ENCODE results near the gene KRTAP4-12. TPM values are rescaled to one million over a fixed set of nuclear protein-coding genes. Genes with fewer than 3 reads are reported as not detected.
"Not testable (repeated sequence)": the region's sequence is repeated elsewhere in the genome, so short reads cannot be mapped to it uniquely, and the experiment has no call there.

Gene KRTAP4-12
- total RNA-seq, 1 donor from 2014 or later, result not detected

GRCh38 chr17:41098481-41098880 is 25.5 kb downstream of the KRTAP4-12 start:
- H3K4me1 Mint-ChIP-seq (ENCODE audit: unreplicated experiment), result peaks cover 10% of the 10 kb centered on the region
- H3K36me3 Mint-ChIP-seq, result peaks cover 5% of the 10 kb centered on the region
- no peak overlapping the region for H3K4me3 Mint-ChIP-seq
- H3K9me3 Mint-ChIP-seq, result peaks cover 6% of the 10 kb centered on the region
- no peak for DNase-seq (ENCODE audit: extremely low spot score, unreplicated experiment)
- no peak for TF ChIP-seq CTCF (conservative IDR thresholded peaks at IDR 0.05)
- H3K27ac Mint-ChIP-seq, result no peak overlapping the region
- no peaks in the 10 kb centered on the region for H3K27me3 Mint-ChIP-seq

GRCh38 chr17:41098042-41098441 is 25.9 kb downstream of the KRTAP4-12 start, which contains the start of gene KRTAP4-8:
Gene KRTAP4-8 (minus strand): TSS chr17:41098142. CDS start chr17:41098084, 58 bp downstream.
- Mint-ChIP-seq H3K27ac (no peak within 1 kb of the TSS), H3K4me1 (ENCODE audit: unreplicated experiment) (peaks cover 10% of the 10 kb centered on the region), H3K36me3 (peaks cover 5% of the 10 kb centered on the region), H3K27me3 (no peaks in the 10 kb centered on the region), H3K4me3 (no peak within 1 kb of the TSS), H3K9me3 (peaks cover 6% of the 10 kb centered on the region)
- no peak for TF ChIP-seq CTCF (conservative IDR thresholded peaks at IDR 0.05)
- no peak for DNase-seq (ENCODE audit: extremely low spot score, unreplicated experiment)

- no peak overlapping the region for H3K4me3 Mint-ChIP-seq
- peaks cover 5% of the 10 kb centered on the region for H3K36me3 Mint-ChIP-seq
- H3K9me3 Mint-ChIP-seq, result peaks cover 6% of the 10 kb centered on the region
- no peak overlapping the region for H3K27ac Mint-ChIP-seq
- no peaks in the 10 kb centered on the region for H3K27me3 Mint-ChIP-seq
- H3K4me1 Mint-ChIP-seq (ENCODE audit: unreplicated experiment), result peaks cover 10% of the 10 kb centered on the region
- DNase-seq (ENCODE audit: extremely low spot score, unreplicated experiment), result no peak
- TF ChIP-seq CTCF (conservative IDR thresholded peaks at IDR 0.05), result no peak
Measured at GRCh38 chr17:41096055-41096454, 27.9 kb downstream of the KRTAP4-12 start.

- H3K4me3 Mint-ChIP-seq; H3K27ac Mint-ChIP-seq; H3K9me3 Mint-ChIP-seq; H3K36me3 Mint-ChIP-seq; H3K27me3 Mint-ChIP-seq; H3K4me1 Mint-ChIP-seq (ENCODE audit: unreplicated experiment); DNase-seq (ENCODE audit: extremely low spot score, unreplicated experiment): not testable (repeated sequence)
Measured at GRCh38 chr17:41088760-41089352, 35.1 kb downstream of the KRTAP4-12 start.

GRCh38 chr17:41084100-41084856 is 39.7 kb downstream of the KRTAP4-12 start, which contains the start of gene KRTAP4-7:
Gene KRTAP4-7 (plus strand): TSS chr17:41084150. CDS start chr17:41084207, 57 bp downstream.
- H3K4me3 Mint-ChIP-seq; H3K36me3 Mint-ChIP-seq; H3K27ac Mint-ChIP-seq; H3K27me3 Mint-ChIP-seq; DNase-seq (ENCODE audit: extremely low spot score, unreplicated experiment); H3K4me1 Mint-ChIP-seq (ENCODE audit: unreplicated experiment); H3K9me3 Mint-ChIP-seq: not testable (repeated sequence)

- H3K27ac Mint-ChIP-seq; H3K27me3 Mint-ChIP-seq; H3K4me1 Mint-ChIP-seq (ENCODE audit: unreplicated experiment); DNase-seq (ENCODE audit: extremely low spot score, unreplicated experiment); H3K36me3 Mint-ChIP-seq; H3K9me3 Mint-ChIP-seq; H3K4me3 Mint-ChIP-seq: not testable (repeated sequence)
Measured at GRCh38 chr17:41083427-41083826, 40.6 kb downstream of the KRTAP4-12 start.

- Mint-ChIP-seq H3K27ac (peak overlapping the region; percentile 74), H3K27me3 (no peaks in the 10 kb centered on the region), H3K4me1 (ENCODE audit: unreplicated experiment) (peaks cover 6% of the 10 kb centered on the region), H3K36me3 (peaks cover 4% of the 10 kb centered on the region), H3K9me3 (peaks cover 5% of the 10 kb centered on the region), H3K4me3 (peak overlapping the region; percentile 21)
- TF ChIP-seq CTCF (conservative IDR thresholded peaks at IDR 0.05), result no peak
- DNase-seq (ENCODE audit: extremely low spot score, unreplicated experiment), result no peak
Measured at GRCh38 chr17:41082626-41083025, 41.4 kb downstream of the KRTAP4-12 start.
